Heart right ventricle (tissue), 16 donors: ENCODE data around the gene FNBP1. TPM values are rescaled to one million over a fixed set of nuclear protein-coding genes. Genes with fewer than 3 reads are reported as not detected.

Experiments used
- ATAC-seq, 8 donors: fragments of 200-7000 bp; cut with Tn5 transposase; one replicate each; pipeline ENCODE4 v1.9.1; 2020; ENCODE audit warnings: mild to moderate bottlenecking in 8 of 8, moderate library complexity in 8 of 8, moderate number of reproducible peaks in 1 of 8
- DNase-seq, 2 donors: peaks; one replicate each; pipeline ENCODE4 v3.0.0-alpha.2; 2020
- H3K27ac ChIP-seq, 10 donors: fragments of 200-600 bp; sonication (generic) in 2 of 10; one replicate each; pipeline versions ENCODE4 v1.5.0 to v1.8.0; 2020 to 2022; ENCODE audit warnings: mild to moderate bottlenecking in 3 of 10
- H3K27me3 ChIP-seq, 7 donors: fragments of 200-600 bp; one replicate each; pipeline ENCODE4 v1.8.0; 2021 to 2022; ENCODE audit warnings: mild to moderate bottlenecking in 2 of 7
- H3K36me3 ChIP-seq, 9 donors: fragments of 200-600 bp; sonication (generic) in 1 of 9; one replicate each; pipeline versions ENCODE4 v1.5.0 to v1.8.0; 2020 to 2022; ENCODE audit warnings: mild to moderate bottlenecking in 2 of 9
- H3K4me1 ChIP-seq, 9 donors: fragments of 200-600 bp; sonication (generic) in 1 of 9; one replicate each; pipeline versions ENCODE4 v1.5.0 to v1.8.0; 2020 to 2022; ENCODE audit warnings: mild to moderate bottlenecking in 4 of 9
- H3K4me3 ChIP-seq, 10 donors: fragments of 200-600 bp; sonication (generic) in 2 of 10; one replicate each; pipeline versions ENCODE4 v1.5.0 to v1.8.0; 2020 to 2022; ENCODE audit warnings: mild to moderate bottlenecking in 7 of 10, moderate library complexity in 2 of 10
- H3K9me3 ChIP-seq, 11 donors: fragments of 200-600 bp in 10 of 11; sonication (generic) in 2 of 11; one replicate each; pipeline versions ENCODE4 v1.5.0 to v1.8.0; 2013 to 2022; ENCODE audit warnings: mild to moderate bottlenecking in 2 of 11, control low read depth in 1 of 11, moderate library complexity in 1 of 11
- CTCF ChIP-seq, 9 donors: fragments of 200-600 bp; sonication (generic) in 2 of 9; IDR thresholded peaks; one replicate each; pipeline versions ENCODE4 v1.5.0 to v1.8.0; 2021 to 2022; ENCODE audit warnings: antibody characterized with exemption in 9 of 9, mild to moderate bottlenecking in 5 of 9, moderate library complexity in 1 of 9
- WGBS, 2 donors: extraction: QIAGEN DNeasy Blood & Tissue Kit; methylation state at CpG; one replicate each; pipeline ENCODE4 v1.1.7; 2013; ENCODE audit warnings: inconsistent platforms in 1 of 2; 5-methylcytosine and 5-hydroxymethylcytosine counted together
- intact Hi-C, 10 donors: fragments of 100-400 bp; cut with DNase I; formaldehyde crosslinking; loops; one replicate each; pipeline versions ENCODE4 v1.11.1 to v1.14.2; 2022
- microRNA-seq, 2 donors: library from miRNA; unstranded; fragments of <30 nt; microRNA quantifications; one replicate each; pipeline ENCODE4 v1.2.0, GENCODE V29; 2021
- polyA plus RNA-seq, 2 donors: library from polyadenylated mRNA; stranded (reverse); fragments of 200-250 nt; gene quantifications; one replicate each; pipeline ENCODE4 v1.2.3, GENCODE V29; 2013
- total RNA-seq, 10 donors: library from RNA; stranded (reverse); fragmentation: NEBNext Ultra II Directional in 3 of 10; extraction: Animal tissue kit (Norgen Biotek cat#: 25700) in 3 of 10; gene quantifications; one replicate each; pipeline versions ENCODE4 v1.2.1 to v1.2.4, GENCODE V29; 2021 to 2023
- donor health status: Arrhythmogenic right ventricular cardiomyopathy.
- donor health status: ischemic (EF 13 %, LVEDD 7.1; RV severe dilation, severe dysfunction).
- donor health status: healthy with polysubstance abuse.
- donor health status: DM: no; HTN: yes; CAD: no.
- donor health status: DM: no; HTN: no; CAD: no.
- donor health status: ischemic (EF 25% LVEDD 6.9; RV normal size, moderate dysfunction).
- donor health status: ischemic (EF 25% LVEDD 5.7; RV mildly dilated, moderate dysfunction).
- donor health status: healthy.
- donor health status: DM: yes; HTN: yes; CAD: no.
- donor health status: Ischemic cardiomyopathy.
- donor health status: ischemic (EF 35%, LVEDD 5.7; RV mildly dilated, moderate dysfunction).
- donor health status: nonischemic (EF 11% LVEDD 7.7; RV severe dilation, severe dysfunction).
- donor health status: DM: yes; HTN: yes; CAD: no.
- donor health status: PGD.
- donor health status: ischemic (EF 29% LVEDD 5.4; RV normal size, mild dysfunction).
- donor health status: nonischemic (EF 23%, LVEDD 6.1; RV moderate dilation, normal function).

FNBP1 gene
- total and polyA plus RNA-seq, 12 donors = 7.4 to 38.4 (median 22.2) TPM

GRCh38 chr9:129839324-129840023 is 203.5 kb downstream of the FNBP1 start:
- H3K4me1 ChIP-seq = peaks cover 0 to 26% (median 14%) of the 10 kb centered on the region in 9 donors
- intact Hi-C loops = no loop called here
- no peak overlapping the region for H3K27ac ChIP-seq
- ATAC-seq (no peak), DNase-seq (no peak)
- H3K9me3 ChIP-seq = no peaks in the 10 kb centered on the region
- WGBS, 2 donors = 76 to 79% methylated on average over 10 of the region's 10 CpGs
- no peaks in the 10 kb centered on the region for H3K27me3 ChIP-seq
- no peak overlapping the region for H3K4me3 ChIP-seq
- TF ChIP-seq CTCF (IDR thresholded peaks at IDR 0.05) = no peak
- H3K36me3 ChIP-seq = peaks cover 0 to 13% (median 0%) of the 10 kb centered on the region in 9 donors

- DNase-seq (no peak), ATAC-seq (no peak)
- no peak overlapping the region for H3K27ac ChIP-seq
- intact Hi-C loops = no loop called here
- H3K36me3 ChIP-seq = peaks cover 0 to 13% (median 0%) of the 10 kb centered on the region in 9 donors
- 86 to 91% methylated on average over 12 of the region's 12 CpGs for WGBS, 2 donors
- no peaks in the 10 kb centered on the region for H3K9me3 ChIP-seq
- peaks cover 0 to 33% (median 21%) of the 10 kb centered on the region in 9 donors for H3K4me1 ChIP-seq
- H3K4me3 ChIP-seq = no peak overlapping the region
- TF ChIP-seq CTCF (IDR thresholded peaks at IDR 0.05) = no peak
- no peaks in the 10 kb centered on the region for H3K27me3 ChIP-seq
These were observed 204.2 kb downstream of the FNBP1 start for GRCh38 chr9:129838707-129839259.

Small RNA genes lying within 50 kb of the gene (microRNA-seq; reads per million reads assigned to microRNA genes)
- 0 to 0.51 reads per million in 2 donors for gene MIR6855

Other genes starting within 250 kb of the FNBP1 start
- gene TOR1B, start 240.0 kb downstream of the FNBP1 start, total RNA-seq = 10 to 100 TPM in 7 of 10 donors, 1 to 10 TPM in 3; 6.9 to 13.8 (median 11.0) TPM
- 10 to 100 TPM in 1 of 2 donors, 1 to 10 TPM in 1; 6.4 to 11.3 TPM for gene TOR1B, start 240.0 kb downstream of the FNBP1 start, polyA plus RNA-seq
- 10 to 100 TPM; 11.1 to 16.8 (median 13.3) TPM for gene TOR1A, start 219.1 kb downstream of the FNBP1 start, total RNA-seq
- gene TOR1A, start 219.1 kb downstream of the FNBP1 start, polyA plus RNA-seq = 10 to 100 TPM; 10.9 to 19.8 TPM
- 10 to 100 TPM; 25.7 to 34.6 (median 30.5) TPM for gene C9orf78, start 207.9 kb downstream of the FNBP1 start, total RNA-seq
- 10 to 100 TPM; 34.2 to 66.2 TPM for gene C9orf78, start 207.9 kb downstream of the FNBP1 start, polyA plus RNA-seq
- gene USP20, start 207.7 kb downstream of the FNBP1 start, total RNA-seq = 10 to 100 TPM; 10.9 to 16.8 (median 12.5) TPM
- gene USP20, start 207.7 kb downstream of the FNBP1 start, polyA plus RNA-seq = 10 to 100 TPM; 11.0 to 14.7 TPM
- gene GPR107, start 10.7 kb upstream of the FNBP1 start, total RNA-seq = 10 to 100 TPM; 19.9 to 35.6 (median 24.2) TPM
- 10 to 100 TPM in 1 of 2 donors, 1 to 10 TPM in 1; 6.7 to 12.2 TPM for gene GPR107, start 10.7 kb upstream of the FNBP1 start, polyA plus RNA-seq
- gene NCS1, start 129.2 kb upstream of the FNBP1 start, total RNA-seq = 10 to 100 TPM in 3 of 10 donors, 1 to 10 TPM in 7; 3.6 to 16.2 (median 7.0) TPM
- 1 to 10 TPM; 2.0 to 8.0 TPM for gene NCS1, start 129.2 kb upstream of the FNBP1 start, polyA plus RNA-seq
- gene HMCN2, start 222.6 kb upstream of the FNBP1 start, total RNA-seq = 1 to 10 TPM; 2.6 to 6.1 (median 4.9) TPM
- gene HMCN2, start 222.6 kb upstream of the FNBP1 start, polyA plus RNA-seq = 10 to 100 TPM in 1 of 2 donors, 1 to 10 TPM in 1; 6.2 to 10.2 TPM